Fibroblast of villous mesenchyme (primary cell): Measurements from ENCODE around the gene PITPNC1. TPM values are rescaled to one million over a fixed set of nuclear protein-coding genes. Genes with fewer than 3 reads are reported as not detected.
A peak's percentile ranks its signal among the peaks of the same experiment; 100 is the strongest.
"Not testable (repeated sequence)": the region's sequence is repeated elsewhere in the genome, so short reads cannot be mapped to it uniquely, and the experiment has no call there.

ENCODE experiments used
- DNase-seq: peaks from one replicate; pipeline ENCODE4 v3.0.0-alpha.2; 2010; ENCODE audit warnings: low read depth
- H3K4me3 ChIP-seq: 2 replicates; pipeline ENCODE4 v1.5.1; 2011; ENCODE audit warnings: low read depth, mild to moderate bottlenecking, low read length
- total RNA-seq: library from RNA; depleted of rRNA; stranded (reverse); fragments of >200 nt; gene quantifications from 2 replicates; pipeline ENCODE4 v1.2.3, GENCODE V29; 2012
- TF ChIP-seq, protein P1 (sequence below): IDR thresholded peaks from 2 replicates; pipeline ENCODE4 v1.5.1; 2012; ENCODE audit warnings: low read depth, mild to moderate bottlenecking, low read length; ENCODE audit not compliant: insufficient read depth

Gene PITPNC1
- total RNA-seq, 1 donor = 4.3 TPM

DNA sequence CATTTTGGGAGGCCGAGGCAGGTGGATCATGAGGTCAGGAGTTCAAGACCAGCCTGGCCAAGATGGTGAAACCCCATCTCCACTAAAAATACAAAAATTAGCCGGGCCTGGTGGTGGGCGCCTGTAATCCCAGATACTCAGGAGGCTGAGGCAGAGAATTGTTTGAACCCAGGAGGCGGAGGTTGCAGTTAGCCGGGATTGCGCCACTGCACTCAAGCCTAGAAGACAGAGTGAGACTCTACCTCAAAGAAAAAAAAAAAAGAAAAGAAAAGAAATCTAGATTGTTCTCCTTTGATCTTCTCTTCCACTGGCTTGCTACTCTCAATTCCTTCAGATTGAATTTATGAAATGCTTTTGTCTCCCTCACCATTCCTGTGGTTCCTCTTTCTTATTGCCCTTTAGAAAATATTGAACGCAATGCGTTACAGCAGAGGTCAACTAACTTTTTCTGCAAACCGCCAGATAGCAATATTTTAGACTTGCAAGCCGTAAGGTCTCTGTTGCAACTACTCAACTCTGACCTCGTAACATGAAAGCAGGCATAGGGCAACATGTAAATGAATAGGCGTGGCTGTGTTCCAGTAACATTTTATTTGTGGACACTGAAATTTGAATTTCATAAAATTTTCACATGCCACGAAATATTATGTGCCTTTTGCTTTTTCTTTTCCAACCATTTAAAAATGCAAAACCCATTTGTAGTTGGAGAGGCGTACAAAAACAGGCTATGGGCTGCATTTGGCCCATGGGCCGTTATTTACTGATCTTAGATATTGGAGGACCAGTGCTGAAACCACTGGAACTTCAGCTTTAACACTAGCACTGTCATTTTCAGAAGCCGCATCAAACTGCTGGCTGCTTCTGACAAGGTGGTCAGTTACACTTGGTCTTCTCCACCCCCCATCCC lies 24.8 kb downstream of the PITPNC1 start:
- DNase-seq = no peak
- TF ChIP-seq, protein P1, sequence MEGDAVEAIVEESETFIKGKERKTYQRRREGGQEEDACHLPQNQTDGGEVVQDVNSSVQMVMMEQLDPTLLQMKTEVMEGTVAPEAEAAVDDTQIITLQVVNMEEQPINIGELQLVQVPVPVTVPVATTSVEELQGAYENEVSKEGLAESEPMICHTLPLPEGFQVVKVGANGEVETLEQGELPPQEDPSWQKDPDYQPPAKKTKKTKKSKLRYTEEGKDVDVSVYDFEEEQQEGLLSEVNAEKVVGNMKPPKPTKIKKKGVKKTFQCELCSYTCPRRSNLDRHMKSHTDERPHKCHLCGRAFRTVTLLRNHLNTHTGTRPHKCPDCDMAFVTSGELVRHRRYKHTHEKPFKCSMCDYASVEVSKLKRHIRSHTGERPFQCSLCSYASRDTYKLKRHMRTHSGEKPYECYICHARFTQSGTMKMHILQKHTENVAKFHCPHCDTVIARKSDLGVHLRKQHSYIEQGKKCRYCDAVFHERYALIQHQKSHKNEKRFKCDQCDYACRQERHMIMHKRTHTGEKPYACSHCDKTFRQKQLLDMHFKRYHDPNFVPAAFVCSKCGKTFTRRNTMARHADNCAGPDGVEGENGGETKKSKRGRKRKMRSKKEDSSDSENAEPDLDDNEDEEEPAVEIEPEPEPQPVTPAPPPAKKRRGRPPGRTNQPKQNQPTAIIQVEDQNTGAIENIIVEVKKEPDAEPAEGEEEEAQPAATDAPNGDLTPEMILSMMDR = no peak
- no peak overlapping the region for H3K4me3 ChIP-seq

DNA sequence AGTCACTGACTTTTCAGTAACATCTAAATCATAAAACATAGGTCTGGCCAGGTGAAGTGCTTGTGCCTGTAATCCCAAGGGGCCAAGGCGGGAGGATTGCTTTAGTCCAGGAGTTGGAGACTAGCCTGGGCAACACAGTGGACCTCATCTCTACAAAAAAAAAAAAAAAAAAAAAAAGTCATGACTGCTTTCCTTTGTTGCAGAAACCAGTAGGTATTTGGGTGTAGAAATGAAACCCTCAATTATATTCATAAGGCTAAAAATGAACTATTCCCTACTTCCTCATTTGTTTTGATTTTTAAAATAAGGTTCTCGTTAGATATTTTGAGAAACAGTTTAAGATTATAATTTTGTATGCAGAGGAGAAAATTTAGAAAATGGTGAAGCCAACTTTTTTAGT lies 26.0 kb downstream of the PITPNC1 start:
- DNase-seq = no peak
- TF ChIP-seq, protein P1 = no peak
- no peak overlapping the region for H3K4me3 ChIP-seq

GRCh38 chr17:67403483-67403882 lies 26.4 kb downstream of the PITPNC1 start:
- DNase-seq = no peak
- TF ChIP-seq, protein P1 = no peak
- no peak overlapping the region for H3K4me3 ChIP-seq

- not testable (repeated sequence) for H3K4me3 ChIP-seq, DNase-seq
These were observed 31.4 kb downstream of the PITPNC1 start for GRCh38 chr17:67408455-67408830.

- DNase-seq = no peak
- H3K4me3 ChIP-seq = no peak overlapping the region
- TF ChIP-seq, protein P1 = no peak
These were observed 34.3 kb downstream of the PITPNC1 start for GRCh38 chr17:67411397-67411796.

DNA sequence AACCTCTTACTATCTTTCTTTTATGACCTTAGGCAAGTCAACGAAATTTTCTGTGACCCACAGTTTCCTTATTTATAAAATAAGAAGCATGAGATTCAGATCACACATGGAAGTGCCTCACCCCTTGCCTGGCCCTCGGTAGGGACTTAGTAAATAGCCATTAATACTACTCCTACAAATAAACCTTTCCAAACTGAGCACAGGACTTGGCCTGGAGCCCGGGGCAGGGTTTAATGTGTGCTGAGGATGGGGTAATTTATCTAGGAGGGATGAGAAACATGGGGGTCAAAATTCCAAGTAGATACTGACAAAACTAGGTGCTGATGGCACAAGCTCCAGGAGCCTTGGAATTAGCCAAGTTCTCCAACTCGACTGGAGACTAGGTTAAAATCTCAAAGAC lies 35.0 kb downstream of the PITPNC1 start:
- no peak overlapping the region for H3K4me3 ChIP-seq
- TF ChIP-seq, protein P1 = no peak

GRCh38 chr17:67412941-67413340 lies 35.9 kb downstream of the PITPNC1 start:
- no peak overlapping the region for H3K4me3 ChIP-seq
- DNase-seq = no peak
- TF ChIP-seq, protein P1 = no peak

More for the DNA sequence above, 35.0 kb downstream of the PITPNC1 start:
- peak; percentile 35 for DNase-seq
